ENCODE results near the gene AHNAK2.
A peak's percentile ranks its signal among the peaks of the same experiment; 100 is the strongest.
"Not testable (repeated sequence)": the region's sequence is repeated elsewhere in the genome, so short reads cannot be mapped to it uniquely, and the experiment has no call there.

Gene AHNAK2

DNA sequence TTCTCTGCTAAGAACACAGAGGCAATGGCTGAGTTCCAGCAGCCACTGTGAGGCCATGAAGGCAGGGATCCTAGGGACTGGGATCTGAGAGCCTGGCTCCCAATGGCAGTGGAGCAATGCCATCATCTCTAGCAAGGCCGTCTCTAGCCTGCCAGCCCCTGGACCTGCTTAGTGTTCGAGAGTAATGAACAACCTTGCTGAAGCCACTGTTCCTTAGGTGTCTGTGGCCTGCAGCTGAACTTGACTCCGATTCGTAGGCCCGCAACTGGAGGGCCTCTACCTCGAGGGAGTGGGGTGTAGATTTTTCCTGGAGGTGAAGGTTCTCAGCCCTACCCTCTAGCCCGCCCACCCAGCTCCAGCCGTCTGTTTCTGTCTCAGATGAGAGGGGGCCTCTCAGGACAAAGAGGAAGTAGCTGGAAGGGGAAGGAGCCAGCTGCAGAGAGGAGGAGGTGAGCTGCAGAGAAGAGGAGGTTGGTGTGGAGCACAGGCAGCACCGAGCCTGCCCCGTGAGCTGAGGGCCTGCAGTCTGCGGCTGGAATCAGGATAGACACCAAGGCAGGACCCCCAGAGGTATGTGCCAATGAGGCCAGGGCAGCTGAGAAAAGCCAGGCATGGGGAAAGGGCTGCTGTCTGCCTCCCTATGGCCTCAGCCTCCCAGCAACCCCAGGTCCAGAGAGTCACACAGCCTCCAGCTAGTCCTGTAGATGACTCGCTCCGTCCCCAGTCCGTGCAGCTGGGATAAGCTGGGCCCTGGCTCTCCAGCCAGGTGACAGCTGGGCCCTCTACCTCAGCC lies 53.6 kb downstream of the AHNAK2 start, which contains the start of gene PLD4:
Gene PLD4 (plus strand): TSS at position 459 of the 793 bp plus-strand sequence. CDS start 2,262 bp downstream, outside the sequence.
- no peak for DNase-seq

DNA sequence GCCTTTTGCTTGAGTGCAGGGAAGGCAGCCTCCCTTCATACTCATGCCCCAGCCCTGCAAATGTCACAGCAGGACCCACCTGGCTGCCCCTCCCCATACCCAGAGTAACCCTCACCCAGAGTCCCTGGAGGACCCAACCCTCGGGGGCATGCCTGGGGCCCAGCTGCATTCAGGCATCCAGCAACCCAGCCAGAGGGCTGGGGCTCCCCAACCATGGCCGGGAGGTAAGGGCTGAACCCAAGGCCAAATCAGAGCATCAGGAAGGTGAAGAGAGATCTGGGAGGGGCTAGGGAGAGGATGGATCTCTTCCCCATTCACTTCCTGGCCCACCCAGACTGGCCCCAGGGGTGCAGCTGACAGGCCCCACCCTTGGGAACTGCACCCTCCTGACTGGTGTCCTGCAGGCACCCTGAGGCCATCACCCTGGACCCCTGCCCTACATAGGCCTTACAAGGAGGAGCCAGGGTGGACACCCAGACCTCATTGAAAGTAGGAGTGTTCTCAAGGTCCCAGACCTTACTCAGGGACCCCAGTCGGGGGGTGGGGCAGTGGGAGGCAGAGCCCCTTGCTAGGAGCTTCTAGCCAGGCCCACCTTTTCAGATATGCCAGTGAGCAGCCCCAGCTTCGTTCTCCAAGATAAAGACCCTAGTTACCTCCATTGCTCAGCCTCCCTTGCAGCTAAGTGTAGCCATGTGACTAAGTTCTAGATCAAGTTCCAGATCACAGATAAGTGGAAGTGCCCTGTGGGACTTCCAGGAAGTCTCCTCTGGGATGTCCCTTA lies 54.3 kb downstream of the AHNAK2 start:
- no peak for DNase-seq

DNA sequence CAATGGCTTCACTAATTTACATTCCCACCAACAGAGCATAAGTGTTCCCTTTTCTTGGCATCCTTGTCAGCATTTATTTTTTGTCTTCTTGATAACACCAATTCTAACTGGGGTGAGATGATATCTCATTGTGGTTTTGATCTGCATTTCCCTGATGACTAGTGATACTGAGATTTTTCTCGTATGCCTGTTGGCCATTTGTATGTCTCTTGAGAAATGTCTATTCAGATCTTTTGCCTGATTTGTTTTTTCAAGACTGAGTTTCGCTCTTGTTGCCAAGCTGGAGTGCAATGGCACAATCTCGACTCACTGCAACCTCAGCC lies 58.2 kb downstream of the AHNAK2 start:
- DNase-seq: no peak

DNA sequence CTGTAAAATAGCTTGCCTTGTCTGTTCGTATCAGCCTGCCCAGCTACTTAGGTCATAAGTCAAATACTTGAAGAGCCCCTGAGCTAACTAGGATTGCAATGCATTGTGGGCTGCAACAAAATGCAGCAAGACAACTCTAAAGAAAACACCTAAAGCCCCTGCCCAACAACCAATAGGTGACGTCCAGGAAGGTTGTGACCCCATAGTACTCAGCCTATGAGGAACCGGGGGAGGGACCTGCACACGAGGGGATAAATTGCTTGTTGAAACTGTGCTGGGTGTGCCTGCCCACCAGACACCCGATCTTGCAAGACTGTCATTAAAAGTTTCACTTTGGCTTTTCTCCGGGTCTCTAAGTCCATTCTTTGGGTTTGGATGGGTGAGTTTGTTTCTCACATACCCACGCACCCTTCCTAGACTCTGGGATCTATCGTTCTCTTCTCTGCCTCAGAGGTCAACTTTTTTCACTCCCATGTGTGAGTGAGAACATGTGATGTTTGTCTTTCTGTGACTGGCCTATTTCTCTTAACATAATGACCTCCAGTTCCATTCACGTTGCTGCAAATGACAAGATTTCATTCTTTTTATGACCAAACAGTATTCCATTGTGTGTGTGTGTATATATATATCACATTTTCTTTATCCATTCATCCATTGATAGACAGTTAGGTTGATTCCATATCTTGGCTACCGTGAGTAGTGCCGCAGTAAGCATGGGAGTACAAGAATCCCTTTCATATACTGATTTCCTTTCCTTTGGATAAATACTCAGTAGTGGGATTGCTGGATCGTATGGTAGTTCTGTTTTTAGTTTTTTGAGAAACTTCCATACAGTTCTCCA lies 58.8 kb downstream of the AHNAK2 start:
- not testable (repeated sequence) for DNase-seq

DNA sequence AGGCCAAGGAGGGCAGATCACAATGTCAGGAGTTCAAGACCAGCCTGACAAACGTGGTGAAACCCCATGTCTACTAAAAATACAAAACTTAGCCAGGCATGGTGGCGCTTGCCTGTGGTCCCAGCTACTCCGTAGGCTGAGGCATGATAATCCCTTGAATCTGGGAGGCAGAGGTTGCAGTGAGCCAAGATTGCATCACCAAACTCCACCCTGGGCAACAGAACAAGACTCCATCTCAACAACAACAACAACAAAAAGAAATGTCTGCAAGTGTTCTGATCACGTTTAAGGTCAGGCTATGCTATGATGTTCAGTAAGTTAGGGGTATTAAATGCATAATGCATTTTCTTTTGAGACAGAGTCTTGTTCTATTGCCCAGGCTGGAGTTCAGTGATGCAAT lies 60.2 kb downstream of the AHNAK2 start:
- no peak for DNase-seq

DNA sequence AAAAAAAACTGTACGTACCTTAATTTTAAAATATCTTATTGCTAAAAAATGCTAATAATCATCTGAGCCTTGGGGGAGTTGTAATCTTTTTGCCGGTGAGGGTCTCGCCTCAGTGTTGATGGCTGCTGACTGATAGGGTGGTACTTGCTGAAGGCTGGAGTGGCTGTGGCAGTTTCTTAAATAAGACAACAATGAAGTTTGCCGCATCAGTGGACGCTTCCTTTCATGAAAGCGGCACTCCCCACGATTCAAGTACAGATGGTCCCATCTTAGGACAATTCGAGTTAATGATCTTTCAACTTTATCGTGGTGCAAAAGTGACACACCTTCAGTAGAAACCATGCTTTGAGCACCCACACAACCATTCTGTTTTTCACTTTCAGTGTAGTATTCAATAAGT lies 61.1 kb downstream of the AHNAK2 start:
- no peak for DNase-seq

DNA sequence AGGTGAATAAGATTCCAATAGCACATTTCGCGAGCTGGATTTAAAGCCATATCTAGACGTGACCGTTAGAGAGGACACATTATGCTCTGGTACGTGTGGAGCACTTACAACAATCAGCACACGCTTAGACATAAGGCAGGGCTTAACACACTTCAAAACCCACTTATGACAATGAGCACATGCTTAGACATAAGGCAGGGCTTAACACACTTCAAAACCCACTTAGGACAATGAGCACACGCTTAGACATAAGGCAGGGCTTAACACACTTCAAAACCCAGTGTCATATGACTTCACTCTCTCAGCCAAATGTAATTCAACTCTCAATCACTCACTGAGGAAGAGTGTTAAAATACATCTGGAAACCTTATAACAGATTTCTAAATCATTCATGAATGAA lies 64.7 kb downstream of the AHNAK2 start:
- DNase-seq: no peak

DNA sequence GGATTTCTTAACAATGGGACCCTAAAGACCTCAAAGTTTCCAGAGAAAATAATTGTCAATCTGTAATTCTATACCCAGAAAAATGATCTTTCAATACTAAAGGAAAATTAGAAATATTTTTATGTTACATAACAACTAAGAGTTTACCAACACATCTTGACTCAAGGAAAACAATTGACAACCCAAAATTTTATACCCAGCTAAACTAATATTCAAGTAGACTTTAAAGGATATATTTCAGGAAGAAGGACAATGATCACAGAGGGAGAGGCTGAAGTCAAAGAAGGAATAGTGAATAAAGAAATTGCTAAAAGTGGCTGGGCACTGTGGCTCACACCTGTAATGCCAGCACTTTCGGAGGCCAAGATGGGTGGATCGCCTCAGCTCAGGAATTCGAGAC lies 66.1 kb downstream of the AHNAK2 start:
- DNase-seq: no peak

DNA sequence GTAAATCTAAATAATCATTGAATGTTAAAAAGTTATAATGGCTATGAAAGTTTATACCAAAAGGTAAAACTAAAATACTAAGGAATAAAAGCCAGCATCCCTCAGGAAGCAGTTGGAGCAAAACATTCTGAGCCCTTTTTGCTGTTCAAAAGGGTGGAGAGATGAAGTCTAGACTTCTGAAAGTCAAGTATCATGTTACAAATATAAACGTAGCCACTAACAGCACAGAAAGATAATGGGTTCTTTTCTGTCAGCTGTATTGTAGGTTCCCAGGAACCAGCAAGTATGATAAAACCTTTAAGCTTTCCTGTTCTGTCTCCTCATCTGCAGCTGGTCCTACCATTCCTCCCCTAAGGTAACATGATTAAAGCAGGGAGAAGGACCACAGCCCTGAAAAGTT lies 69.9 kb downstream of the AHNAK2 start:
- DNase-seq: no peak

DNA sequence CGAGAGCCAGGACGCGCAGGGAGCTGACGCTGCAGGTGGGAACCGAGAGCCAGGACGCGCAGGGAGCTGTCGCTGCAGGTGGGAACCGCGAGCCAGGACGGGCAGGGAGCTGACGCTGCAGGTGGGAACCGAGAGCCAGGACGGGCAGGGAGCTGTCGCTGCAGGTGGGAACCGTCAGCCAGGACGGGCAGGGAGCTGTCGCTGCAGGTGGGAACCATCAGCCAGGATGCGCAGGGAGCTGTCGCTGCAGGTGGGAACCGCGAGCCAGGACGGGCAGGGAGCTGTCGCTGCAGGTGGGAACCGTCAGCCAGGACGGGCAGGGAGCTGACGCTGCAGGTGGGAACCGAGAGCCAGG lies 72.6 kb downstream of the AHNAK2 start:
- DNase-seq: not testable (repeated sequence)

DNA sequence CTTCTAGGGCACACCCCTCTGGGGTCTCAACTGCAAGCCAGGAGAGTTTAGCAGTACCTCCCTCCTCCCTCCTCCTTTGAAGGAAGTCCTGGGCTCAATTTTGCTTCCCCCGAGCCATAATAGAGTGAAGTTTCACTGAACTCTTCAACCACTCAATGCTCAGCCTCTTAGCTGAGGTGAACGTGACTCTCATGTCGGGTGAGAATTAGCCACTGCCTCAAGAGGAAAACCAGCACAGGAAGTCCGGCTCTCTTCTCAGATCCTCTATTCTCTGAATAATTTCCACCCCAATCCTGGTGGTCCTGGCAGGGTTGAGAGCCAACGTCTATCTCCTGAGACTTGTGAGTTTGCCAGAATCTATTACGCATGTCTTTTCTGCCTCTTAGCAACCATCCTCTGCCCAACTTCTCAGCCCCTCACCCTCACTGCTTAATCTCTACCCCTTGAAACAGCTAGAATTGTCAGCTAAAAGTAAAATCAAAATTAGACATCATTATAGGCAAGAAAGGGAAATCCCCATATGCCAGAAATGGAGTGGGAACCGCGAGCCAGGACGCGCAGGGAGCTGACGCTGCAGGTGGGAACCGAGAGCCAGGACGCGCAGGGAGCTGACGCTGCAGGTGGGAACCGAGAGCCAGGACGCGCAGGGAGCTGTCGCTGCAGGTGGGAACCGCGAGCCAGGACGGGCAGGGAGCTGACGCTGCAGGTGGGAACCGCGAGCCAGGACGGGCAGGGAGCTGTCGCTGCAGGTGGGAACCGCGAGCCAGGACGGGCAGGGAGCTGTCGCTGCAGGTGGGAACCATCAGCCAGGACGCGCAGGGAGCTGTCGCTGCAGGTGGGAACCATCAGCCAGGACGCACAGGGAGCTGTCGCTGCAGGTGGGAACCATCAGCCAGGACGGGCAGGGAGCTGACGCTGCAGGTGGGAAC lies 73.3 kb downstream of the AHNAK2 start:
- not testable (repeated sequence) for DNase-seq

DNA sequence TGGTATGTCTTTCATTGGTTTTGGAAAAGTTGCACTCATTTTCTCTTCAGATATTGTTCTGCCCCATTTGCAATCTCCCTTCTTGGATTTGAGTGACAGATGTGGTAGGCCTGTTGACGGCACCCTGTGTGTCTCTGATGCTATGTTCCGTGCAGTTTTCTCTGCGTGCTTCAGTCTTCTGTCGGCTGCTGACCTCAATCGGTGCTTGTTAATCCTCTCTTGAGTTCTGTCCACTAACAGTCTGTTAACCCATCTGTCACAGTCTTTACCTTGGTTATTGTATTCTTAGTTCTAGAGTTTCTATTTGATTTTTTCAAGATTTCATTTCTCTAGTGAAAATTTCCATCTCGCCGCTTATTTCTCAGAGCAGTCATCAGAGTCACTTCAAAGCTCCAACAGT lies 74.2 kb downstream of the AHNAK2 start:
- DNase-seq: no peak

DNA sequence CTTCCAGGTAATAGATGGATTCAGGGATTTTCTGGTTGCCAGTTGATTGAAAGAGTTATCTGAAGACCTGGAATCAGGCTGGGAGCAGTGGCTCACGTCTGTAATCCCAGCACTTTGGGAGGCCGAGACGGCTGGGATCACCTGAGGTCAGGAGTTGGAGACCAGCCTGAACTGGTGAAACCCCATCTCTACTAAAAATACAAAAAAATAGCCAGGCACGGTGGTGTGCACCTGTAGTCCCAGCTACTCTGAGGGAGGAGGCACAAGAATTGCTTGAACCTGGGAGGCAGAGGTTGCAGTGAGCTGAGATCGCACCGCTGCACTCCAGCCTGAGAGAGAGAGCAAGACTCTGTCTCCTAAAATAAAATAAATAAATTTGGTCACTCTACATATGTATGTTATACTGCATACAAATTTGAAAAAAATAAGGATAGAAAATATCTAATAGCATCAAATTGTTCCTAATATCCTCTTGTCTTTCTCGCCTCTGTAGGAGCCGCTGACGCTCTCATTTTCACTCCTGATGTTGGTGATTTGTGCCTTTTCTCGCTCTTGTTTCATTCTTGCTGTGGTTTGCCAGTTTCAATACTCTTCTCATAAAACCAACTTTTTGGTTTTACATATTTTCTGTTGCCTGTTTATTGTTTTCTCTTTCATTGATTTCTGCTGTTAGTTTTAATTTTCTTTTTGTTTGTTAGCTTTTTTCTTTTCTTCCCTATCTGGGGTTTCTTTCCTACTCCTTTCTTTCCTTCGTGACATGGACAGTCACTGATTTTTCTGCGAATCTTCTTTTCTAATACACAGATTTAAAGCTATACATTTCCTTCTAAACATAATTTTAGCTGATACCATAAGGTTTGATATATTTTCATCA lies 77.3 kb downstream of the AHNAK2 start:
- DNase-seq: no peak

DNA sequence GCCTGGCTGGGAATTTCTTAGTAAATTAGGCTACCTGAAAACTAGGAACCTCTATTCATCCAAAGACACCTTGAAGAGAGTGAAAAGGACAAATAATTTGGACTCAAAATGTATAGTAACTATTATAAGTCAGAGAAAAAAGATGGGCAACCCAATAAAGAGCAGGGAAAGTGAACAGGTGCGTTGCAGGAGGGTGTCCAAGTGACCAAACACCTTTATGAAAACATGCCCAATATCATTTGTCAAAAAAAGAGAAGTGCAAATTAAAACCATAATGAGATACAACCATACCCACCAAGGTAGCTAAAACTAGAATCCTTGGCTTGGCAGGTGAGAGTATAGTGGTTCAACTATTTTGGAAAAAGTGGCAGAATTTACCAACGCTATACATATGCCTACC lies 78.4 kb downstream of the AHNAK2 start:
- DNase-seq: no peak

DNA sequence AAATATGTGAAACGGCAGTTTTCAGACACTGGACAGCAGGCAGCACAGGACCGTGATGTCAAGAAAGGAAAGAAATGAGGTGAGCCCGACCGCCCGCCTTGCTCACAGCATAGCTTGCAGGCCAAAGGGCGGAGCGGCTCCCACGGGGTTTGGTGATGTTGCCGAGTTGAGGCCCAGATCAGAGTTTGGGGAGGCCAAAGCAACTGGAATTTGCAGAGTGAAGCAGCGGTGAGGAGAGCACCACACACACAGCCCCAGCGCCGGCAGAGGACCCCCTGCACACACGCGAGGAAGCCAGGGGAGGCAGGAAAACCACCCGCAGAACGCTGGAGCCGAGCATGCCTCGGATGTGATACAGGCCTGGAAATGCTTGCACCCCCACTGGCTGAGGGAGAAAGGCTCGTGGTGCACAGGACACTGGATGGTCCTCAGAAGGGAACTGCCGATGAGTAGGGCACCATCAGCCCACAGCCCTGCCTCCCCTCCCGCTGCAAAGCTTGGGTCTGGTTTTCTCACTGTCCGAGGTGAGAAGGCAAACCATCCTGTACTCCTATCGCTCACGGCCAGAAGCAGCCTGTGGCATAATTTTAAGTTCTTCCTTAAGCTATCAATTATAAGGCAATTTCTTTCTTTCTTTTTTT lies 79.2 kb downstream of the AHNAK2 start:
- DNase-seq: no peak

DNA sequence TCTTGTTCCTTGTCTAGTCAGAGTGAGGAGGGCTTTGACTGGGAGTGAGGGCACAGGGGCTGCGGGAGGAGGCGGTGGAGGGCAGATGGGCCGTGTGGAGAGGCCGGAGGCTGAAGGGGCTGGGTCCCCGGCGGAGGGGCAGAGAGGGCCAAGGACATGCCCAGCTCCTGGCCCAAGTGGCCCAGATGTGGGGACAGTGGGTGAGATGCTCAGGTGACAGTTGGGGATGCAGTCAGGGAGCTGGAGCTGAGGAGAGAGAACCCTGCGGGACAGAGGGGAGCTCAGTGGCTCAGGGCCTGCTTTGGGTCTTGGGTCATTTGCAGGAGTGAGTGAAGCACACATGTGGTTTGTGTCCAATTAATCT lies 80.0 kb downstream of the AHNAK2 start:
- DNase-seq: no peak

DNA sequence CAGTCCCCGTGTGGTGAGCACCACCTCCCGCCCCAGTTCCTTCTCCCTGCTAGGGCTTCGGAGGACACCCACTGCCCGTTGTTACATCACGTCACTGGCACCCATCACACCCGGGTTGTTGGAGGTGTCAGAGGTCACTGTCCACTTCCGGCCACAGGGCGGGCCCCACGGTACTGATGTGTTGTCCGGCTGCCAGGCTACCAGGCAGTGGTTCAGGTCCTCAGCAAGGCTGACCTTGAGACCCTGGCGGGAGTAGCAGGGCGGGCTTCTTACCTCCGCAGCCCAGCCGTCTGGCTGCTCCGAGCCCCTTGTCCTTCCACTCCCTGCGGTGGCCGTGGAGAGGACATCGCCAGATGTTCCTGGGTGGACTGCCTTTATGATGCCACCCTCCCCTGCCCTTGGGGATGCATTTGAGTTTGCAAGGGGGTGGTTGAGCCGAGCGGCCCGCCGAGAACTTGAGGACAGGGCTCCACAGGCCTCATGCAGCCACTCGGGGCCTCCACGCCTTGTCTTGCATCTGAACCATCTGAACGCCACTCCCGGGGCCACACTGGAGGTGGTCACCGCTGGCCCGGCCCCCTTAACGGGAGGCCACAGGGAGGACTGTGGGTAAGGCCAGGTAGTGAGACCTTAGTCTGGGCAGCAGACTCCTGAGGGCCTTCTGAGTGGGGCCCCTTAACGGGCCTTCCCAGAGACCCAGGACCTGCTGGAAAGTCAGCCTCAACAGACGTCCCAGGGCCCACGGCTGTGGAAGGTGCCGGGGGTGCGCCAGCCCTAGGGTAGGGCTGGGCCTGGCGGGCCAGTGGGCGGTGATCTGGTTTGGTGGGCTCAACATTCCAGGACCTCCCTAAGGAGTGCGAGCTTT lies 80.6 kb downstream of the AHNAK2 start:
- no peak for DNase-seq

DNA sequence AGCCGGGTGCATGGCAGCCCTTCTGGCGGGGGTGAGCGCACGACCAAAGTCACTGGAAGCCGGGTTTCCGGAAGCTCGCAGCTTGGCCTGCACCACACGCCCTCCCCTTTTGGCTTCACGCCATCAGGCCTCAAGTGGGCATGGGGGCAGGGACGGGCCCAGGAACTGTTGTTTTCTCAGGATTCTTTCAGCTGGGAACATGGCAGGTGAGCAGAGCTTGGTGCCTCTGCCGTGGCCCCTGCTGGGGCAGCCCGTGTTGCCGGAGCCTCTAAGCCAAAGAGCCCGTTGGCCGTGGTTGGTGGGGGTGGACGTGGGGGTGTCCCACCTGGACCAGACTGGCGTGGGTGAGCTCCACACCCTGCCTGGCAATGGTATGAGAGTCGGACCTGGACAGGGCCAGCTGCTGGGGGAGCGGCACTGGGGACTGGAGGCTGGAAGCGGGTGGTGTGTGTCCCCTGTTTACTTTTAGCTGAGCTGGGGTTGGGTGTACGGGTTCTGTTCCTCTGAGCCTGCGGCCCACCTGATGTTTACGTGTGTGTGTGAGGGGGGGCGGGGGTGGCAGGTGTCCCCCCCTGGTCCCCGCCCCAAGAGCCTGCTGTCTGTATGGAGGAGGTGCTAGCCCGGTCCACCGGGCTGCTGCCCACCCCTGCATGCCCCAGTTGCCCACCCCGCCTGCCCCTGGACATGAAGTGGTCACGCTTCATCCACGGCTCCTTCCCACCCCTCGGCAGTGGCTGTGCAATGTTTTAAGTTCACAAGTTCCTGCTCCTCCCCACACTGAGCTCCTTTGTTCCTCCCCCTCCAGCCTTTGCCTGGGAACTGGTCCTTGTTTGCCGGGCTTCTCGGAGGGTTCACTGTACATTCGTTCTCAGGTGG lies 82.2 kb downstream of the AHNAK2 start:
- peak in 1 of 2 experiments; percentile 32 for DNase-seq
